Heart right ventricle (tissue), 16 donors: ENCODE results near the gene CHST13. TPM values are rescaled to one million over a fixed set of nuclear protein-coding genes. Genes with fewer than 3 reads are reported as not detected.

Experiments
- ATAC-seq, 8 donors: fragments of 200-7000 bp; cut with Tn5 transposase; one replicate each; pipeline ENCODE4 v1.9.1; 2020; ENCODE audit warnings: mild to moderate bottlenecking in 8 of 8, moderate library complexity in 8 of 8, moderate number of reproducible peaks in 1 of 8
- DNase-seq, 2 donors: peaks; one replicate each; pipeline ENCODE4 v3.0.0-alpha.2; 2020
- H3K27ac ChIP-seq, 10 donors: fragments of 200-600 bp; sonication (generic) in 2 of 10; one replicate each; pipeline versions ENCODE4 v1.5.0 to v1.8.0; 2020 to 2022; ENCODE audit warnings: mild to moderate bottlenecking in 3 of 10
- H3K27me3 ChIP-seq, 7 donors: fragments of 200-600 bp; one replicate each; pipeline ENCODE4 v1.8.0; 2021 to 2022; ENCODE audit warnings: mild to moderate bottlenecking in 2 of 7
- H3K36me3 ChIP-seq, 9 donors: fragments of 200-600 bp; sonication (generic) in 1 of 9; one replicate each; pipeline versions ENCODE4 v1.5.0 to v1.8.0; 2020 to 2022; ENCODE audit warnings: mild to moderate bottlenecking in 2 of 9
- H3K4me1 ChIP-seq, 9 donors: fragments of 200-600 bp; sonication (generic) in 1 of 9; one replicate each; pipeline versions ENCODE4 v1.5.0 to v1.8.0; 2020 to 2022; ENCODE audit warnings: mild to moderate bottlenecking in 4 of 9
- H3K4me3 ChIP-seq, 10 donors: fragments of 200-600 bp; sonication (generic) in 2 of 10; one replicate each; pipeline versions ENCODE4 v1.5.0 to v1.8.0; 2020 to 2022; ENCODE audit warnings: mild to moderate bottlenecking in 7 of 10, moderate library complexity in 2 of 10
- H3K9me3 ChIP-seq, 11 donors: fragments of 200-600 bp in 10 of 11; sonication (generic) in 2 of 11; one replicate each; pipeline versions ENCODE4 v1.5.0 to v1.8.0; 2013 to 2022; ENCODE audit warnings: mild to moderate bottlenecking in 2 of 11, control low read depth in 1 of 11, moderate library complexity in 1 of 11
- WGBS, 2 donors: extraction: QIAGEN DNeasy Blood & Tissue Kit; methylation state at CpG; one replicate each; pipeline ENCODE4 v1.1.7; 2013; ENCODE audit warnings: inconsistent platforms in 1 of 2; 5-methylcytosine and 5-hydroxymethylcytosine counted together
- intact Hi-C, 10 donors: fragments of 100-400 bp; cut with DNase I; formaldehyde crosslinking; loops; one replicate each; pipeline versions ENCODE4 v1.11.1 to v1.14.2; 2022
- polyA plus RNA-seq, 2 donors: library from polyadenylated mRNA; stranded (reverse); fragments of 200-250 nt; gene quantifications; one replicate each; pipeline ENCODE4 v1.2.3, GENCODE V29; 2013
- total RNA-seq, 10 donors: library from RNA; stranded (reverse); fragmentation: NEBNext Ultra II Directional in 3 of 10; extraction: Animal tissue kit (Norgen Biotek cat#: 25700) in 3 of 10; gene quantifications; one replicate each; pipeline versions ENCODE4 v1.2.1 to v1.2.4, GENCODE V29; 2021 to 2023
- TF ChIP-seq, protein P1 (sequence below), 9 donors: fragments of 200-600 bp; sonication (generic) in 2 of 9; IDR thresholded peaks; one replicate each; pipeline versions ENCODE4 v1.5.0 to v1.8.0; 2021 to 2022; ENCODE audit warnings: antibody characterized with exemption in 9 of 9, mild to moderate bottlenecking in 5 of 9, moderate library complexity in 1 of 9
- donor health status: Arrhythmogenic right ventricular cardiomyopathy.
- donor health status: ischemic (EF 13 %, LVEDD 7.1; RV severe dilation, severe dysfunction).
- donor health status: healthy with polysubstance abuse.
- donor health status: DM: no; HTN: yes; CAD: no.
- donor health status: DM: no; HTN: no; CAD: no.
- donor health status: ischemic (EF 25% LVEDD 6.9; RV normal size, moderate dysfunction).
- donor health status: ischemic (EF 25% LVEDD 5.7; RV mildly dilated, moderate dysfunction).
- donor health status: healthy.
- donor health status: DM: yes; HTN: yes; CAD: no.
- donor health status: Ischemic cardiomyopathy.
- donor health status: ischemic (EF 35%, LVEDD 5.7; RV mildly dilated, moderate dysfunction).
- donor health status: nonischemic (EF 11% LVEDD 7.7; RV severe dilation, severe dysfunction).
- donor health status: DM: yes; HTN: yes; CAD: no.
- donor health status: PGD.
- donor health status: ischemic (EF 29% LVEDD 5.4; RV normal size, mild dysfunction).
- donor health status: nonischemic (EF 23%, LVEDD 6.1; RV moderate dilation, normal function).

CHST13 gene
- total and polyA plus RNA-seq, 12 donors, result 0.12 to 1.2 (median 0.43) TPM

DNA sequence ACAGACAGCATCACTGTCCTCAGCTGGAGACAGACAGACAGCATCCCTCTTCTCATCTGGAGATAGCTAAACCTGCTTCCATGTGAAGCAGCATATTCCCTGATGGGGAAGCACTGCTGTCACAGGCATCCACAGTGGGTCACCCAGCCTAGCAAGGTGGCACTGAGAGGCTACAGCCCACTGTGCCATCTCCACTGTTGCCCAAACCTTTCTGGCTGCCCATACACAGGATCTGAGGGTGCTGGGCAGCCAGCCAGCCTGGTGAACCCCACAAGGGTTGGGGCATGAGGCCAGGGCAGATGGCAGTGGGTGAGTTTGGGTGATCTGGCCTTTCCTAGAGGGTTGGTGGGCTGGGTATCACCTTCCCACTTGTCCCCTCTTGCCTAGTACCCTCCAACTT lies 11.7 kb downstream of the CHST13 start:
- Histone ChIP-seq H3K4me3 (no peak overlapping the region), H3K9me3 (no peaks in the 10 kb centered on the region), H3K27me3 (peaks cover 0 to 12% (median under 1%) of the 10 kb centered on the region in 7 donors), H3K4me1 (peaks cover 0 to 14% (median 5%) of the 10 kb centered on the region in 9 donors), H3K36me3 (no peaks in the 10 kb centered on the region), H3K27ac (no peak overlapping the region)
- TF ChIP-seq, protein P1, sequence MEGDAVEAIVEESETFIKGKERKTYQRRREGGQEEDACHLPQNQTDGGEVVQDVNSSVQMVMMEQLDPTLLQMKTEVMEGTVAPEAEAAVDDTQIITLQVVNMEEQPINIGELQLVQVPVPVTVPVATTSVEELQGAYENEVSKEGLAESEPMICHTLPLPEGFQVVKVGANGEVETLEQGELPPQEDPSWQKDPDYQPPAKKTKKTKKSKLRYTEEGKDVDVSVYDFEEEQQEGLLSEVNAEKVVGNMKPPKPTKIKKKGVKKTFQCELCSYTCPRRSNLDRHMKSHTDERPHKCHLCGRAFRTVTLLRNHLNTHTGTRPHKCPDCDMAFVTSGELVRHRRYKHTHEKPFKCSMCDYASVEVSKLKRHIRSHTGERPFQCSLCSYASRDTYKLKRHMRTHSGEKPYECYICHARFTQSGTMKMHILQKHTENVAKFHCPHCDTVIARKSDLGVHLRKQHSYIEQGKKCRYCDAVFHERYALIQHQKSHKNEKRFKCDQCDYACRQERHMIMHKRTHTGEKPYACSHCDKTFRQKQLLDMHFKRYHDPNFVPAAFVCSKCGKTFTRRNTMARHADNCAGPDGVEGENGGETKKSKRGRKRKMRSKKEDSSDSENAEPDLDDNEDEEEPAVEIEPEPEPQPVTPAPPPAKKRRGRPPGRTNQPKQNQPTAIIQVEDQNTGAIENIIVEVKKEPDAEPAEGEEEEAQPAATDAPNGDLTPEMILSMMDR (IDR thresholded peaks at IDR 0.05), result no peak
- intact Hi-C loops, result no loop called here
- no peak for ATAC-seq
- DNase-seq, result no peak

DNA sequence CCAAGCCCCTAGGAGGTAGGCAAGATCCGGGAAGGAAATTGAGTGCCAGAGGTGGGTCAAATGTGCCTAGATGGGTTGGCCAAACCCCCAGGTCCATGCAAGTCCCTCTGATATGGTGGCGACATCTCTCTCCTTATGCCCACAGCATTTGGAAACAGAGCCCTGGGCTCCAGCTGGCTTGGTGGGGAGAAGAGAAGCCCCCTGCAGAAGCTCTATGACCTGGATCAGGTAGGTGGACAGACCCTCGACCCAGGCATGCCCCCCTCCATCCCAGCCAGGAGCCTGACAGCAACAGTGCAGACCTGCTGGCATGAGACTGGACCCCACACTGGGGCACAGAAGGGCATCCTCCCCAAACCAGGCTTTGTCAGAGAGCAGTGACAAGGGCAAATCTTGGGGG lies 12.2 kb downstream of the CHST13 start:
- Histone ChIP-seq H3K27ac (no peak overlapping the region), H3K36me3 (no peaks in the 10 kb centered on the region), H3K4me3 (no peak overlapping the region), H3K4me1 (peaks cover 0 to 14% (median under 1%) of the 10 kb centered on the region in 9 donors), H3K27me3 (peaks cover 0 to 17% (median 6%) of the 10 kb centered on the region in 7 donors), H3K9me3 (no peaks in the 10 kb centered on the region)
- intact Hi-C loops, result no loop called here
- WGBS, 2 donors, result 71 to 74% methylated on average over 3 of the region's 3 CpGs
- TF ChIP-seq, protein P1 (IDR thresholded peaks at IDR 0.05), result no peak
- ATAC-seq (no peak), DNase-seq (no peak)

DNA sequence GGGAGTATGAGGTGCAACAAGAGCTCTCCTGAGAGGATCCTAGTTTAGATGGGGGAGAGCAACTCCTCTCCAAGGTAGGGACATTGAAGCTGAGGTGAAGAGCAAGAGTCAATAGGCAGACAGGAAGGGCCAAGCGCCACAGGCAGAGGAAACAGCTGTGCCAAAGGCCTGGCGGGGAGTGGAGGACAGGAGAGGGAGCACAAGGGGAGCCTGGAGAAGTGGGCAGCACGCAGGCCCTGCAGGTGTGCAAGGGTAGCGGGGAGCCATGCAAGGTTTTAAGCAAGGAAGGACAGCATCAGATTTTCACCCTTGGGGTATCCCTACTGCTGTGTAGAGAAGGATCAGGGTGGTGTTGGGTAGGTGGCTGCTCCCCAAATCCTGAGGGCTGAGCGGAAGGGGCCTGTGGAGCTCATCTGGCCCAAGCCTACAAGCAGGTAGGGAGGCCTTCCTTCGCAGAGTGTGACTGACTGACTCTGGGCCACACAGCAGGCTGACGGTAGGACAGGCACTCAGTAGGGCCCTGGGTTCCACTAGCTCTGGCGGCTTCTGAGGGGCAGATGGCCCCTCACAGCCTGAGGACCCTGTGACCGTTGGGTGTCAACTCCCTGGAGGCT lies 13.3 kb downstream of the CHST13 start:
- WGBS, 2 donors, result 71% methylated on average over 9 of the region's 9 CpGs
- intact Hi-C loops, result no loop called here
- Histone ChIP-seq H3K27ac (no peak overlapping the region), H3K27me3 (peaks cover 0 to 28% (median 17%) of the 10 kb centered on the region in 7 donors), H3K4me1 (peaks cover 0 to 16% (median 0%) of the 10 kb centered on the region in 9 donors), H3K36me3 (no peaks in the 10 kb centered on the region), H3K9me3 (no peaks in the 10 kb centered on the region), H3K4me3 (no peak overlapping the region)
- DNase-seq (no peak), ATAC-seq (peak in 1 of 8 donors; percentile 8)
- TF ChIP-seq, protein P1 (IDR thresholded peaks at IDR 0.05), result no peak

DNA sequence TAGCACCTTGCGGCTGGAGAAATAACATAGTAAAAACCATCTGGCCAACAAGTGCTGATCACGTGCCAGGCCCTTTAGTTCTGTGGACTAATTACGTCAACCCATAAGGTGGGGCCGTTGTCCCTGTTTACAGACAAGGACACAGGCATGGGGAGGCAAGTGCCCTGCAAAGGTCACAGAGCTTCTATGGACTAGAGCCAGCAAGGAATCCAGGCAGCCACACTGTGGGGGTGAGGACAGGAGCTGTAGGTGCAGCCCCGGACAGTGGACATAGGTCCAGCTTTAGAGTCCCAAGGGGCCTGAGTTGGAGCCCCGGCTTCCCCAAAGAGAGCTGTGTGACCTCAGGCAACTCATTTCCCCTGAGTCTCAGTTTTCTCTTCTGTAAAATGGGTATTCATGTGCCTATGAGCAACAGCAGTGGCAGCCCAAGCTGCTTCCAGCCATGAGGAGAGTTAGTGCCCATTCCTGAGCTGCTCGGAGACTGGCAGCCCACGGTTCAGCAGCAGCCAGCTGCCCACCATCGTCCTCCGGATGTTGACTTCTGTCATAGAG lies 13.9 kb downstream of the CHST13 start:
- Histone ChIP-seq H3K27ac (no peak overlapping the region), H3K36me3 (no peaks in the 10 kb centered on the region), H3K4me3 (no peak overlapping the region), H3K9me3 (no peaks in the 10 kb centered on the region), H3K27me3 (peaks cover 0 to 34% (median 22%) of the 10 kb centered on the region in 7 donors), H3K4me1 (peaks cover 0 to 16% (median 0%) of the 10 kb centered on the region in 9 donors)
- ATAC-seq, result peak in 6 of 8 donors; percentile 38 to 87 (median 62)
- DNase-seq, result no peak
- intact Hi-C loops, result no loop called here
- WGBS, 2 donors, result 65 to 71% methylated on average over 10 of the region's 10 CpGs
- TF ChIP-seq, protein P1 (IDR thresholded peaks at IDR 0.05), result no peak
